GM18861 (cell line): ENCODE measurements around the gene NDFIP2.
A peak's percentile ranks its signal among the peaks of the same experiment; 100 is the strongest.

Experiments used
- ATAC-seq: cut with Tn5 transposase; IDR thresholded peaks from one replicate; pipeline ENCODE4 v1.9.1; 2021; ENCODE audit not compliant: unreplicated experiment

Gene NDFIP2

GRCh38 chr13:79480954-79481684, at the start of gene NDFIP2:
Gene NDFIP2 (plus strand): TSS chr13:79481155. CDS start chr13:79481204, 49 bp downstream.
- peak; percentile 87 for ATAC-seq

GRCh38 chr13:79432086-79432485, 48.9 kb upstream of the NDFIP2 start:
- ATAC-seq, result no peak

- no peak for ATAC-seq
Measured at GRCh38 chr13:79432992-79433391, 48.0 kb upstream of the NDFIP2 start.

GRCh38 chr13:79434556-79434955, 46.4 kb upstream of the NDFIP2 start:
- no peak for ATAC-seq

GRCh38 chr13:79435561-79435990, 45.4 kb upstream of the NDFIP2 start:
- no peak for ATAC-seq

GRCh38 chr13:79439275-79439674, 41.7 kb upstream of the NDFIP2 start:
- ATAC-seq, result no peak

- no peak for ATAC-seq
Measured at GRCh38 chr13:79440958-79441528, 39.9 kb upstream of the NDFIP2 start.

- ATAC-seq, result no peak
Measured at GRCh38 chr13:79442221-79442620, 38.7 kb upstream of the NDFIP2 start.

GRCh38 chr13:79442706-79443105, 38.2 kb upstream of the NDFIP2 start:
- no peak for ATAC-seq

GRCh38 chr13:79445968-79446645, 34.8 kb upstream of the NDFIP2 start:
- ATAC-seq, result no peak

GRCh38 chr13:79447141-79447540, 33.8 kb upstream of the NDFIP2 start:
- no peak for ATAC-seq

- no peak for ATAC-seq
Measured at GRCh38 chr13:79447741-79448140, 33.2 kb upstream of the NDFIP2 start.

GRCh38 chr13:79448413-79448812, 32.5 kb upstream of the NDFIP2 start:
- ATAC-seq, result no peak

- ATAC-seq, result no peak
Measured at GRCh38 chr13:79450110-79450509, 30.8 kb upstream of the NDFIP2 start.

GRCh38 chr13:79451500-79451962, 29.4 kb upstream of the NDFIP2 start:
- ATAC-seq, result peak; percentile 99

GRCh38 chr13:79452239-79452913, 28.6 kb upstream of the NDFIP2 start:
- ATAC-seq, result no peak

- ATAC-seq, result no peak
Measured at GRCh38 chr13:79455331-79455730, 25.6 kb upstream of the NDFIP2 start.

GRCh38 chr13:79456051-79456450, 24.9 kb upstream of the NDFIP2 start:
- ATAC-seq, result no peak

- ATAC-seq, result no peak
Measured at GRCh38 chr13:79456656-79457365, 24.1 kb upstream of the NDFIP2 start.

GRCh38 chr13:79457390-79457789, 23.6 kb upstream of the NDFIP2 start:
- ATAC-seq, result peak; percentile 48

GRCh38 chr13:79457948-79458347, 23.0 kb upstream of the NDFIP2 start:
- ATAC-seq, result no peak
